Activated CD4-positive, alpha-beta T cell treated with anti-CD3 and anti-CD28 coated beads, Interleukin-2, amount 50 U/mL, for 16 hours (primary cell): ENCODE data around the gene CAPN11.
A peak's percentile ranks its signal among the peaks of the same experiment; 100 is the strongest.

Experiments
- DNase-seq: peaks from one replicate; pipeline ENCODE4 v3.0.0-alpha.2; 2020

Gene CAPN11

DNA sequence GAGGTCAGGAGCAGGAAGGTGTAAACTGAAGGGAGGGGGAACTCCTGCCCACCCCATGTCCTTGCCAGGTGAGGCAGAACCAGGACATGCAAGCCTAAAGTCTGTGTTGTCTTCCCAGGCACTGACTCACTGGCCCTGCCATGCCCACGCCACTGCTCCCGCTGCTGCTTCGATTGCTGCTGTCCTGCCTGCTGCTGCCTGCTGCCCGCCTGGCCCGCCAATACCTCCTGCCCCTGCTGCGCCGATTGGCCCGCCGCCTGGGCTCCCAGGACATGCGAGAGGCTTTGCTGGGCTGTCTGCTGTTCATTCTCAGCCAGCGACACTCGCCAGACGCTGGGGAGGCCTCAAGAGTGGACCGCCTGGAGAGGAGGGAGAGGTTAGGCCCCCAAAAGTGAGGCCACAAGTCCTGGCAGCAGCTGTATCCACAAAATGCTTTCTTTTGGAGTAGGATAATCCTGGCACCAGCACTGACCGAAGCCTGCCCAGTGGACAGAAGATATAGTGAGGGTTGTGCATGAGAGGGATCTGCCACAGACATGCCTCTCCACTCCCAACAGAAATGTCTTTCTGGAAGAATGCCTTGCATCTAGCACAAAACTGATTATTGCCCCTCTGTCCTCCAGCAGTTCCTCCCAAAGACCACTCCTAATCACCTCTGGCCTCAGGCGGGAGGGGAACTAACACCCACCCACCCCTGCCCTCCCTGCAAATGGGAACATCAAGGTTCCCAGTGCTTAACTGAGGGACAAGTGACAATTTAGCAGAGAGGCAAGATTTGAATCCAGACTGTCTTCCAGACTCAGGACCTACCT, 58.9 kb downstream of the CAPN11 start:
- DNase-seq: no peak

DNA sequence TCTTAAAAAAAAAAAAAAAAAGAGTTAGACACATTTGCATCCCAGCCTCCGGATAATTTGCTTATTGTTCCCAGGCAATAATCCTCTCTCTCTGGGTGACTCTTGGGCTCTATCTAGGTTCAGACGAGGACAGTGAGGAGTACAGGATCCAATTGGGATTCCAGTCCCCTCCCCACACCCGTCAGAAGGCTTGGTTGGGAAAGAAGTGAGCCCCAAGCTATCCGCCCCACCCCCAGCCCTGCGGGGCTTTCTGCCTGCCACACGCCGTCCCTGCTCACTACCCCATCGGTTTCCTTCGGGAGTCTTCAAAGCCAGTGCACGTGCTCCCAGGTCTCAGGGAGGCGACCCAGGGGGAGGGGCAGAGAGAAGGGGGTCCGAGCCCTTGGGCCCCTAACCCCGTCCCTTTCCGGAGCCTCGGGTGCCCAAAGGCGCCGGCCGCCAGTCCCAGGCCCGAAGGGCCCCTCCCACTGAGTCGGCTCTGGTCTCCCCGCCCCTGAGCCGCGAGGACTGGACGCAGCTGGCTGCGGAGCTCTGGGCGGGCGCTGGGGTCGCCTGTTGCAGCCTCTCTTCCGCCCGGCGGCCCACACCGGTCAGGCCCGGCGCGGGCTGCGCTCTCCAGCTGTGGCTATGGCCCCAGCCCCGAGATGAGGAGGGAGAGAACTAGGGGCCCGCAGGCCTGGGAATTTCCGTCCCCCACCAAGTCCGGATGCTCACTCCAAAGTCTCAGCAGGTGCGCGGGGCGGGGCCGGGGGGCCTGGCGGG, 60.6 kb downstream of the CAPN11 start:
- no peak for DNase-seq

DNA sequence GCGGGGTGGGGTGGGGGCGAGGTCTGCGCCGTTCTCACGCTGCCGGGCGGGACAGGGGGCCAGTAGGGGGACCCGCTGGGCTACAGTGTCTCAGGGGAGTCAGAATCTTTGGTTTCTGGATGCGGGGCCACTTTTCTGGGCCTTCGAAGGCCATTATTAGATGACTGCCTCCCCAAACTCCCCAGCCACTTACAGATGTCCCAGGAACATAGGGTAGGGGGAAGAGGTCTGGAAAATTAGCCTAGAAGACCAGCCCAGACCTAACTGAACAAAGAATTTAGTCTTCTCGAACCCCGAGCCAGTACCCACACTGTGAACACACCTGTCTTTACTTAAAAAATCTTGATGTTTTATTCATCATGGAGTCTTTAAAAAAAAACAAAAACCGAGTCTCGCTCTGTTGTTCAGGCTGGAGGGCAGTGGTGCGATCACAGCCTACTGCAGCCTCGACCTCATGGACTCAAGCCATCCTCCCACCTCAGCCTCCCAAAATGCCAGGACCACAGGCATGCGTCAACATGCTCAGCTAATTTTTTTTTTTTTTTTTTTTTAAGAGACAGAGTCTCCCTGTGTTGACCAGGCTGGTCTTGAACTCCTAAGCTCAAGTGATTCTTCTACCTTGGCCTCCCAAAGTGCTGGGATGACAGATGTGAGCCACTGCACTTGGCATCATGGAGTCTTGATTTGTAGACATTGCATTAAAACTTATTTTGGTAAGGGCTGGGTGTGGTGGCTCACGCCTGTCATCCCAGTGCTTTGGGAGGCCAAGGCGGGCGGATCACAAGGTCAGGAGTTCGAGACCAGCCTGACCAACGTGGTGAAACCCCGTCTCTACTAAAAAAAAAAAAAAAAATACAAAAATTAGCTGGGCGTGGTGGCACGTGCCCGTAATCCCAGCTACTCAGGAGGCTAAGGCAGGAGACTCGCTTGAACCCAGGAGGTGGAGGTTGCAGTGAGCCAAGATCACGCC, 61.5 kb downstream of the CAPN11 start:
- DNase-seq: no peak

DNA sequence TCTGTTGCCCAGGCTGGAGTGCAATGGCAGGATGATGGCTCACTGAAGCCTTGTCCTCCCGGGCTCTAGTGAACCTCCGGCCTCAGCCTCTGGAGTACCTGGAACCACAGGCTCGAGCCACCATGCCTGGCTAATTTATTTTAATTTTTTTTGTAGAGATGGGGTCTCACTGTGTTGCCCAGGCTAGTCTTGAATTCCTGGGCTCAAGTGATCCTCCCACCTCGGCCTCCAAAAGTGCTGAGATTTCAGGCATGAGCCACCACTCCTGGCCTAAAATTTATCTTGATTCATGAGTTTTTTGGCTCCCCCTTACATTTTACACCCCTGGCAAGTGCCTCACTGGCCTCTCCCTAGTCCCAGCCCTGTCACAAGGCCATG, 62.3 kb downstream of the CAPN11 start:
- no peak for DNase-seq

DNA sequence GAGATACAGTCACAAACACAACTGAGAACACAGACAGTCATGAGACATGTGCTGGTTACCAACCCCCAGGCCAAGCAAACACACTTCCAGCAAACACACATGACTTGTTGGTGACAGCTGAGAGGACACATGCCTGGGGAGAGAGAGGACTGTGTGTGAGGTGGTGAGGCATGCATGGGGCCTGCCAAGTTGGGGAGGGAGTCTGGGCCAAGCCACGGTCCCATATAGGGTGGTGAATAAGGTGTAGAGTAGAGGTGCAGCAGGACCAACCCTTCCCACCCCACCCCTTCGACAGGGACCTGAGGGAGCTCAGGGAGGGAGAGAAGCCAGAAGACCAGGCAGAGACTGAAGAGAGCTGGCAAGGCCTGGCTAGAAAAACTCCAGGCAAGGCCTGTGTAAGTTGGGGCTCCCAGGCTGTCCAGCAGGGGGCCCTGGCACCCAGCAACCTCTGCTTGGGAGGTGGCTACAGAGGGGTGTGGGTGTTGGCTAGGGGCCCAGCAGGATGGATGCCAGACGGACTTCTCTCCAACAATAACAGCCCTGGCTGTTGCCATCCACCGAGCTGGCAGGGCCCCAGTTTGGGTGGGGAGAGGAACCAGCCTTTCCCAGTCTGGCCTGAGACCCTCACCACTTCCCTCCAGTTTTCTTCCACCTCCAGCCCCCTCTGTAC, 62.8 kb downstream of the CAPN11 start:
- peak; percentile 83 for DNase-seq

DNA sequence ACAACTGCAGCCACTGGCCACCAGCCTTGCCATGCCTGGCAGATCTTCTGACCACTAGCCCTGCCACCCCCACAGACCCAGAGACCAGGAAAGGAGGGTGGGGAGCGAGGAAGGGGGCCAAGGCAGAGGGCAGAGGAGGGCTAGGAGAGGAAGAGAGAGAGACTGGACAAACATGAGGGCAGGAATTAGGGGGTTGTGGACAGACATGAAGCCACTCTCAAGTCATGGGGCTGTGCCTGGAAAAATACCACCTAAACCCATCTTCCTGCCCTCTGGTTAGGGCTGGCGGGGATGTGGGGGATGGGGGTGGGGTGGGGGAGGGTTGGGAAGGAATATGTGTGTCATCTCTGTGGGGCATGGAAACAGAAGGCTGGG, 63.3 kb downstream of the CAPN11 start:
- DNase-seq: no peak

DNA sequence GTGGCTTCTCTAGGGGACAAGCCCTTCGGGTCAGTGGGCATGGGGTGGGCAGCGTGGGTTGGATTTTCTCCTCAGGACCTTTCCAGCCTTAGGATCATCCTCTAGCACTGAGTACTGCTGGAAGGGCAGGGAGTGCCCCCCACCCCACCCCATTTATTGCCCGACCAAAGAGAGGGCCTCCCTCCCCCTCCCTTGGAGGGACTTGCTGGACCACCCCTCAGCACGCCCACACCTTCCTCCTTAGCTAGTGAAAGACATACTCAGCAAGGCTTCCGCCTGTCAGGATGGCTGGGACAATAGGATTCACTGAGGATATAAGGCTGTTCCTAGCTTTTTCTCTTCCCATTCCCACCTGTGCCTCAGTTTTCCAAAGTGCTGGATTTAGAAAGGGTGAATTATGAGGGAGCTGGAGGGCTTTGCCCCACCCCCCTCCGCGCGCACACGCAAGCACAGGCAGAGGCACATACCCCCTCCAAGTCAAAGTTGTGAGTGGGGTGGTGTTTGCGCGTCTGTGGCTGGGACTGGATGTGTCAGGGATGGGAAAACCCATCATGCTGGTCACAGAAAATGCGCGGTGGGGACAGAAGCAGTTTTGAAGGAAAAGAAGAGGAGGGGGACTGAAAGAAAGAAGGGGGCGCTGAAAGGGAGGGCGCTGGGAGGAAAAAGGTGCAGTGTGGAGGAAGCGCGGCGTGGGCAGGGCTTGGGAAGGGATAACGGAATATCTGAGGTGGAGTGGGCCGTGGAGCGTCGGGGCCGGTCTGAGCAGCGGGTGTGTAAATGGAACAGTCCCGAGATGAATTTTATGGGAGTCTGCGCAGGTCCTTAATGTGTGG, 64.1 kb downstream of the CAPN11 start:
- no peak for DNase-seq

DNA sequence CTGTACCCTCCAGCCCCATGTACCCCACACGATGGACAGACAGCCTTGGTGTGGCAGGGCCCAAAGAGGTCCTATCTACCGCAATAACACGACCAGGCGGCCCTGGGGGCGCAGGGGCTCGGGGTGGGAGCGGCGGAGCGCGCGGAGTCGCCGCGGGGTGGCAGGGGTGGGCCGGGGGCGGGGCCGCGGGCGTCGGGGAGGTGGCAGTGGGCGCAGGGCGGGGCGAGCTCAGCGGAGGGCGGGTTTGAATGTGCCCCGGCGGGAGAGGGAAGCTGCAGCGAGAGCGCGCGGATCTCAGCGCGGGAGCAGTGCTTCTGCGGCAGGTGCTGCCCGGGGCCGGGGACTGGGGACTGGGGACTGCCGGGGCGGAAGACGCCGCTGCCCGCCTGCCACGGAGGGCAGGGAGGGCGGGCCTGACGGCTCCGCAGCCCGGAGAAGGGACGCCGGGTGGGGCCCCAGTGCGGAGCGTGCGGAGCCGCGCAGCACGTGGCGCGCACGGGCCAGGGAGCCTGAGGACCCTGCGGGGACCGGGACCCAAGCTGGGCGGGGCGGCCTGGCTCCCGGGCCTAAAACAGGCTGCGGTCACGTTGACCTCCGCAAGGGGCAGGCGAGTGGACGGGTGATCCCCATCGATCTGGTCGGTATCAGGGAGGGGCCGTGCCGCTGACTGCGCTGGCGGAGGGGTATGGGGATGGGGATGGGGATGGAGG, 64.9 kb downstream of the CAPN11 start, which contains the start of gene SLC29A1:
Gene SLC29A1, plus strand, starts transcription at position 277 of the 710 bp plus-strand sequence. CDS start 3,719 bp downstream, outside the sequence.
- peak; percentile 85 for DNase-seq

DNA sequence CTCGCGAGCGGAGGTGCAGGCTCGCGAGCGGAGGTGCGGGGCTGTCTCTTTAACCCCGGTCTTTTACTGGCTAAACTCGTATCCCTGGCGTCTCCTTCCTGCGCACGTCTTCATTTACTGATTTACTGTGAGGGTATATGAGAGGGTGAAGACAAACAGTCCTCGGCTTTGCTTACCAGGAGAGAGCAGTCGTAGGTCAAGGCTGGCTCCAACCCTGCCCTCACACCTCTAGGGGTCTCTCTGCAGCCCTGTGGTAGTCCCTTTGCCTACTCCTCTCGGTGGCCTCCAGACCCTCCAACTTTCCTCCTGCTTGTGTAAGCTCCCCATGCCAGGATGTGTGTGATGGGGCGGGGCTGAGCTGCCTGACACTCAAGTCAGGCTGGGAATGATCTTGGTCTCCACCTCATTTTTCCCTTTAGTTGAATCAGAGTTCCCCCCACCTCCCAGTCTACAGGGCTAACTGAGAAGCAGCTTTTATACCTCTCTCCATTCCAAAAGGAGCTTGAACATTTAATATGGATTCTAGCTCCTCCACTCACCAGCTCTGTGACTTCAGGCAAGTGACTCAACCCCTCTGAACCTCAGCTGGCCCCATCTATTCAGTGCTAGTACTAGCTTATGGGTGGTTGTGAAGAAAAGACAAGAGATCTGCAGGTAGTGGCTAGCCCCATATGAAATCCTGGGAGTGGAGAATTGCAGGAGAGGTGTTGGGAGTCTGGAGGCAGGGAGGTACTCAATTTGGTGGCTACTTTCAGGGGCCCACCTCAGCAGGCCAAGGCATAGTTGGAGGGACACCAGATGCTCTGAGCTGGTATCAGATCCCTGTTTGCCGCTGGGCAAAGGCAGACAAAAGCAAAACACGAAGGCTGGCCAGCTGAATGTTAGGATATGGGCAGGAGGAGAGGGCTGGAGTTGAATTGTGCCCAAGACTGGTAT, 65.7 kb downstream of the CAPN11 start:
- DNase-seq: peak; percentile 32

DNA sequence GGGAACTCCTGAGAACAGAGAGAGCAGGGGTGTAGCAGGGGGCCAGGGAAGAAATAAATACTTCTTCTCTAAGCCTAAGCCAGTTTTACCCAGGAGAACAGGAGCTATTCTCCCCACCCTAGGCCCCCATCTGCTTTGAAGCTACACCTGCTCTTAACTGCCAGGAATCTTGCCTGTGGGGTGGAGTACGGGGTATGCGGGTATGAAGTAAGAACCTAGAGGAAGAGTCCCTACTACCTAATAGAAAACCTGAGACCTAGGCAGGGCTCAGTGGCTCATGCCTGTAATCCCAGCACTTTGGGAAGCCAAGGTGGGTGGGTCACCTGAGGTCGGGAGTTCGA, 66.3 kb downstream of the CAPN11 start:
- no peak for DNase-seq

DNA sequence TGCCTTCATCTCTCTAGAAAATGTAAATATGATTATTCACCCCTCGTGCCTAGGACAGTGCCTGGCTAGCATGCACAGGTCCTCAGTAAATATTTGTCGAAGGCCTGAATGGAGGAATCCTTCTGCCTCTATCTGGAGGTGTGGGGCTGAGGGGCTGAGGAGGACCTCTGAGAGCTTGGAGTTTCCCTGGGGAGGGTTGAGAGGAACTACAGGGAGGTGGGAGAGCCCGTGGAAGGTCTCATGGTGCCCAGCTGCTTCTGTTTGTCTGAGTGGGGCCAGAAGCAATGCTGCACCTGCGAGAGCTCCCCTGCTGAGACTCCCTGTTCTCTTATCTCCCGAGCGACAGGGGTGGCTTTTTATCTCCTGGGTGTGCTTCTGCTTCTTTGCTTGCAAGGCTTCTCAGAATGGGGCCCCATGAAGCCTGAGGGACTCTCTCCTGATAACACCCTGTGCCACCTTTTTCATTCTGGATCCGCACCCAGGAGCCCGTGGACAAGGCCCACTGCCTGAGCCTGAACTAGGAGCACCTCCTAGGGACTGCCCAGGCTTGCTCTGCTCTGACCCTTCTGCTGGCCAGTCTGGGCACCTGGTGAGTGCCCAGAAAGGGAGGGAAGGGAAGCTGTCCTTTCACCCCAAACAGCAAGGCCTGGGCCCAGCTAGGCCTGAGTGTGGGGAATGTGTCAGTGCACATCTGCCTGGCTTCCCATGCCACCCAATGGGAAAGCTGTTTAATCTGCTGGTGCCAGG, 67.1 kb downstream of the CAPN11 start:
- DNase-seq: no peak

DNA sequence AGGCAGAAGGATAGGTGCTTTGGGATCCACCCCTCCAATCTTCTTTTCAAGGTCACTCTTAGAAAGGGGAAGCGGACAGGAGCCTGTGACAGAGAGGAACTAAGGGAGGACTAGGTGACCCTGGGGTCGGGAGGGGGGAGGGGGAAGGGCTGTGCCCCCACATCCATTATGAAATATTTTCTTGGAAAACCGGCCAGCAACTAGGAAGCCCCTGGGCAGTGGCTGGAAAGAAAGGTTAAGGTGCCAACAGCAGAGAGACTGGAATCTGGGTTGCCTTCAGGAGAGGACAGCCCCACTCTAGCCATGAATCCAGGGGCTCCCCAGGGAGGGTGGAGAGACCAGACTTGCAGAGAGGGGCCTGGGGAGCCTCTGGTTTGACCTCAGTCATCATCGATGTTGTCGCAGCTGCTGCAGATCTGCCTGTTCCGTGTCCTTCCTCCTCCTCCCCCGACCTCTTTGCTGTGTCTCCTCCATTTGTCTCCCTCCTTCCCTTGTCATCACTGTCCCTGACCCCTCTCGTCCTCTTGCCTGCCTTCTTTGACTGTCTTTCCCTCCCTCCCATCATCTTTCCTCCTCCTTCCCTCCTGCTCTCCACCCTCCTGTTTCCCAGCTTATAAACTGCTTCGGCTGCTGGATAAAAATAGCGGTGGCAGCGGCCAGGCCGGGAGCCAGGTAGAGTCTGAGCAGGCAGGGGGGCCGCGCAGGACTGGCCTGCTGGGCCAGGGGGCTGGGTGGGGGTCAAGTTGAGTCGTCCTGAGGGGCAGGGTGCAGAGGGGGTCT, 67.9 kb downstream of the CAPN11 start:
- no peak for DNase-seq

DNA sequence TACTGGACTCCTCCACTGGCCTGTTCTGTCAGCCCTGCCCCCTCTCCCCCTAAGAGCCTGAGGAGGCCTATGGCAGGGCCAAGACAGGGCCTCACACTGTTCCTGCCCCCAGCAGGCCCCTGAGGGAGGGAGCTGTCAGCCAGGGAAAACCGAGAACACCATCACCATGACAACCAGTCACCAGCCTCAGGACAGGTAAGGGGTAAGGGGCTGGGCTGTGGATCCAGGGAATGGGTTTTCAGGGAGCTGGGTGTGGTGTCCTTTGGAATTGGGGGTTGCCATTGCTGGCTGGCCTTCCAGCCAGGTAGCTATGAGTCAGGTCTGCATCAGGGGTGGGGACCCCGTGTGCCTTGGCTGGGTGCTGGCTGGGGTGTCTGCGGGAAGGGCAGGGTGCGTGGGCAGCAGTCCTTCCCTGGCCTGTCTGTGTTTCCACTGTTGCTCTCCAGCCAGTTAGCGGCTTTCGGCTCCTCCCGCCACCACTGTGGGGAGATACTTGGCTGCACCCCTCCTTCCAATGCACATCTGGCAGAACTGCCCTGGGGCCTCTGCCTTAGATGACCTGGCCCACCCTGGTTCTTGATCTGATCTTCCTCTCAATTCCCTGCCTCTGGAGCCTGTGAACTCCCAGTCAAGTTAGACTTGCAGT, 68.7 kb downstream of the CAPN11 start:
- DNase-seq: no peak

DNA sequence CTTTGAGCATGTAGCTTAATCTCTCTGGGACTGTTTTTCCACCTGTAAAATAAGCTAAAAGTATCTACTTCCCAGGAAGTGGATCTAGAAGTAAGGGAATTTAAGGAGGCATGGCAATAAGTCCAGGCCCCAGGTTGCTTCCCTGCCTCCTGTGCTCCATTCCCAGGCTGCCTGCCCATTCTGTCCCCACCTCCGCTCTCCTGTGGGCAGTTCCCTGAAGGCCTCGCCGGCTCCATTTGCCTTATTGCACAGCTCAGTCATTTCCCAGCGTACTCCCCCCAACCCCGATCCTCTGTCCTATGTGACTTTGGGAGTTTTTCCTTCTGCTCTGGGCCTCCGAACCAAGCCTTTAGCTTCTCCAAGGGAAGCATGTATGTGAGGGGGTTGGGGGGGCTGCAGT, 69.4 kb downstream of the CAPN11 start:
- no peak for DNase-seq

DNA sequence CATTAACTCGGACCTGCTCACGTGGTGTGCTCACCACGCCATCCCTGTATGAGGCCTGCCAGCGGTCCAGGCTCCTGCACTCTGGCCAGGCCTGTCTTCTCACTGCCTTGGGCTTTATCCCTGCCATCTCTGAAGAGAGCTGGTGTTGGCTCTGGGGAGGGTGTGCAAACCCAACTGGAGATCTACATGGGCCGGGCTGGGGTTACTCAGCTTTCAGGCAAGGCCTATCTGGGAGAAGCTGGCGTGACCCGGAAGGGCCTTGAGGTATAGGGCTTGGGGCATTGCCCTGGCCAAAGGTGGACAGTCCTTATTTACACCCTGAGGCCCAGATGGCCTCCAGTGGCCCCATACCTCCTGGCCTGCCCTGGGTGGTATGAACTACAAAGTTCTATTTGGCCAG, 69.8 kb downstream of the CAPN11 start:
- no peak for DNase-seq

DNA sequence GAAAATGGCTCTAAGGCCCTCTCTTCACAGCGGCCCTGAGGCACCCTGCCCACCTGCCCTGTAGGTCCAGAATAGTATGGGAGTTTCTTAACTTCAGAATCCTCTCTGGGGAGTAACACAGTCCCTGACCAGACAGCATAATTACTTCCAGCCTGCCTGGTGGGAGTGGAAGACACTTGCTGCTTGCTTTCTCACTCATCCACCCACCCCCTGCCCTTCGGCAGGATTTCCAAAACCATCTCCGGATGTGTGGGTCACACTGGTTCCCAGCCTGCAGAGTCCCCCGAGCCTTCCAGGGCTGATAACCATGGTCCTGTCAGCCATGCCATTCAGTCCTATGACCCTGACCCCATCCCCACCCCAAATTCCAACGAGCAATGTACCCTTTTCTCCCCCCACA, 70.2 kb downstream of the CAPN11 start:
- no peak for DNase-seq

DNA sequence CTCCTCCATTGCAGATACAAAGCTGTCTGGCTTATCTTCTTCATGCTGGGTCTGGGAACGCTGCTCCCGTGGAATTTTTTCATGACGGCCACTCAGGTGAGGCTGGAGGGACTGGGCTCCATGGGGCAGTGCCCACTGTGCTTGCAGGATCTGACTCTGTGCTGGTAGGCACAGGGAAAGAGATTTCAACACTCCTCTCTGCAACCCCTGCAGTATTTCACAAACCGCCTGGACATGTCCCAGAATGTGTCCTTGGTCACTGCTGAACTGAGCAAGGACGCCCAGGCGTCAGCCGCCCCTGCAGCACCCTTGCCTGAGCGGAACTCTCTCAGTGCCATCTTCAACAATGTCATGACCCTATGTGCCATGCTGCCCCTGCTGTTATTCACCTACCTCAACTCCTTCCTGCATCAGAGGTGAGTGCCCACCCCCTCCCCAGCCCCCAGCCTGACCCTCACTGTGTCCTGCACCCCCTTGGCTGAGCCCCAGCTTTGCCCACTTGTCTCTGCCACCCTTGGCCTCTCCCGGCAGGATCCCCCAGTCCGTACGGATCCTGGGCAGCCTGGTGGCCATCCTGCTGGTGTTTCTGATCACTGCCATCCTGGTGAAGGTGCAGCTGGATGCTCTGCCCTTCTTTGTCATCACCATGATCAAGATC, 70.9 kb downstream of the CAPN11 start:
- DNase-seq: no peak
